SIG-M5 (cell line): Measurements from ENCODE around the gene REEP2.
A peak's percentile ranks its signal among the peaks of the same experiment; 100 is the strongest.

Source experiments
- DNase-seq: peaks from one replicate; lab custom pipeline; 2025; lab: John Stamatoyannopoulos, UW

The REEP2 gene

GRCh38 chr5:138448481-138449398, 9.9 kb downstream of the REEP2 start:
- no peak for DNase-seq

- no peak for DNase-seq
Observed at GRCh38 chr5:138449501-138450239, 10.8 kb downstream of the REEP2 start.

- no peak for DNase-seq
Observed at GRCh38 chr5:138450971-138451370, 12.1 kb downstream of the REEP2 start.

DNA sequence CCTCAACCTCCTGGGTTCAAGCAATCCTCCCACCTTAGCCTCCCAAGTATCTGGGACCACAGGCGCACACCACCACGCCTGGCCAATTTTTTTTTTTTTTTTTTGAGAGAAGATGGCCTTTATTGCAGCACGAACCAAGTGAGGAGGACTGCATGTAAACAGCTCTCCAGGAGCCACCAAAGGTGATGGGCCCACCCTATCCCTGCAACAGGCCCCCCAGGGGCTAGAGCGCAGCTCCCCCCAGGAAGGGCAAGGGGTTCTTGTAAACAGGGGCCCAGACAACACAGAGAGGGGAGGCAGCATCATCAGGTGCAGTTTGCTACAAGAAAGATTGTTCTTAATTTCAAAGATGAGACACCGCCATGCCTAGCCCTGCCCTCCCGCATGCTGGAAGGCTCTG, 13.9 kb downstream of the REEP2 start:
- no peak for DNase-seq

- no peak for DNase-seq
Observed at GRCh38 chr5:138453590-138453989, 14.7 kb downstream of the REEP2 start.

- DNase-seq = no peak
Observed at GRCh38 chr5:138454121-138454520, 15.3 kb downstream of the REEP2 start.

DNA sequence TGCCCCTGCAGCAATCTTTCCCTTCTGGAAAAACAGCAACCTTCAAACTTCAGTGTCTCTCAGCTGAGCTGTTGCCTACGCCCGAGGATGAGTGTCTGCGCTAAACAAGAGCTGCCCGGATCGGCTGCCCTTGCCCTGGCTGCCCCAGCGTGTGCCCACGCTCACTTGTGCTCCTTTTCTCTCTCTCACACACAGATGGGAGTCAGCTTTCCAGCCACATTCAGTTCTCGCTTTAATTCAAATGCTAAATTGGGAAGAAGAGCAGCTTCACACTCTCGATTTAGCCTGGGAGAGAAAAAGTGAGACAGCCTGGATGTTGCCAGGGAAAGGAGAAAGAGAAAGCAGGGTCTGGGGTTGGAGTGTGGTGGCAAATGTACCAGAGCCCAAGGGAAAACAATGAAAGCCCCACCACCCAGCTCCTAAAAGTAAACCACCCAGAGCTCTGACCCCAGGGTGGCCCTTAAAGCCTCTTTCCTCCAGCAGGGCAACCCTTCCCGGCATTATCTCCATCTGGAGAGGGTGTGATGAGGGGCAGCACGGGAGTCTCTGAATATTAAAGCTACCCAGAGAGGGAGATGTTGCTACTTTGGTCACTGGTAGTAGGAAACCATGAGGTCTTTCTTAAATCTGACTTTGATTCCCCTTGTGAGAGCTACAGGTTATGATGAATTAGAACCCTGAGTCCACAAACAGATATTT, 16.5 kb downstream of the REEP2 start:
- no peak for DNase-seq

DNA sequence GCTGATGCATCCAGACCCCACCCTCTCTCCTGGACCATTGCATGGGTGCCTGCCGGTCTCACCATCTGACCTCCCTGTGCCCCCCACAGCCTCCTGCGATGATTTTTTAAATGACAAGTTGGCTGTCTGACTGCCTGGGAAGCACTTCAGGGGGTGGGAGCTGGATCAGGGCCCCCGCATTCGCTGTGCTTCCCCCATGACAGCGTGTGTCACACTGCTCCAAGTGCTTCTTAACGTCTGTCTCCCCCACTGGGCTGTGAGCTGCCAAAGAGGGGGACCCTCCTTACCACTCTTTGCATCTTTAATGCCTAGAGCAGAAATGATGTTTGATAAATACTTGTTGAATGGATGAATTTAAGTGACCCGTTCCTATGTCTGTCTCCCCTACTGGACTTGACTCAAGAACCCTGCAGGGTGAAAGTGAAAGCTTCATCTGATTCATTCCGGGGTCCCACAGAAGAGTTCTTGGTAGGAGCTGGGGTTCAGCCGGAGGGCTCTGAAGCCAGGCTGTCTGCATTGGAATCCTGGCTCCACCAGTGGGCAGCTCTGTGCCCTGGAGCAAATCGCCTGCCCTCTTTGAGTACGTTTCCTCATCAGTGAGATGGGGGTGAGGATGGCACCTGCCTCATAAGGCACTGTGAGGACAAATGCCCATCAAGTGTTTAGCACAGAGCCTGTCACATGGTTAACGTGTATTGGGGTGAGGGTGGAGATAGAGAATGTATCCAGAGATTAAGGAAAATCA, 18.8 kb downstream of the REEP2 start:
- no peak for DNase-seq

- no peak for DNase-seq
Observed at GRCh38 chr5:138458384-138458783, 19.5 kb downstream of the REEP2 start.

- DNase-seq = no peak
Observed at GRCh38 chr5:138458856-138459255, 20.0 kb downstream of the REEP2 start.

GRCh38 chr5:138459311-138459933, 20.6 kb downstream of the REEP2 start:
- no peak for DNase-seq

- DNase-seq = no peak
Observed at GRCh38 chr5:138460032-138460693, 21.3 kb downstream of the REEP2 start.

DNA sequence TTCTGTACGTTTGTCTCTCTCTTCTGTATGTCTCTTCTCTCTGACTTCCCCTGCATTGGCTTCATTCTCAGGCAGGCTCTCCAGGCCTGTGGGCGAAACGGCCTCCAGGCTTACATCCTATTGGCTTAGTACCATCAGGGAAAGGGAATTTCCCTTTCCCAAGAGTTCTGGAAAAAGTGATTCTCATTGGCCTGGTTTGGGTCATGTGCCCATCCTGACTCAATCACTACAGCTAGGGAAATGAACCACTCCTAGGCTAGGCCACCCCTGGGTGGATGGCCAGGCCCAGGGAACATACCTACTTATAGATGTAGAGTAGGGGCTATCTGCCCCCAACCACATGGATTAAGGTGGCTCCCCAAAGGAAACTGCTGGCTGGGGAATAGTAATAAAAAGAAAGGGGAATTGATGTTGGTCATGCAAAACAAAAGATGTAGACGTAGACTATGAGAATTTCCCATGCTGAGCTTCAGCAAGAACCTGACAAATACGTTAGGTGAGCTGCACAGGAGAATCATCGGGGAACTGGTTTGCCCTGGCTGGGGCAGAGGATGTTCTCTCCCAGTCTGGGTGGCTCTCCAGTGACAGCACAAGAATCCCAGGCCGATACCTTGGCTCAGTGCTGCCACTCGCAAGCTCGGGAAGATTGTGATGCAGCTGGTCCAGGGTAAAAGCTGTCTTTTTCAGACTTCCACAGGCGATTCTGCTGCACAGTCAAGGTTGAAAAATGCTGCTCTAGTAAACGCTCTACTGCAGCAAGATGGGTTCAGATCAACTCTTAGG, 22.7 kb downstream of the REEP2 start:
- DNase-seq = no peak

GRCh38 chr5:138463419-138464007, 24.7 kb downstream of the REEP2 start:
- no peak for DNase-seq

DNA sequence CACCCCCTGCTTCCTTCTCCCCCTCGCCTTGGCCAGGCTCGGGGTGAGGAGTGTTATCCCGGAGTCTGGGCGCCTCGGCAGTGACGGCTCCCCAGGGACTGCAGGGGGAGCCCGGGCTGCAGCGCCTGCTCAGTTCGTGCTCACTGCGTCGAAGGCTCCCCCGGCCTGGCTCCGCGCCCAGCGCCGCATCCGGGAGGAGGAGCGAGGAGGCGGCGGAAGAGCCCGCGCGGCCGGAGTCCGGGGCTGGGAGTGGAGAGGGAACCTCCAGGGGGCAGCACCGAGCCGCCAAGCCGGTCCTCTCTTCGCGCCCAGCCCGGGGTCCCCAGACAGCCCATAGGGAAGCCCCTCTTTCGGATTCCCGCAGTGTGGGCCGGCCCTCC, 25.1 kb downstream of the REEP2 start:
- DNase-seq = peak; percentile 51

- DNase-seq = peak; percentile 90
Observed at GRCh38 chr5:138464388-138465260, 25.8 kb downstream of the REEP2 start.

DNA sequence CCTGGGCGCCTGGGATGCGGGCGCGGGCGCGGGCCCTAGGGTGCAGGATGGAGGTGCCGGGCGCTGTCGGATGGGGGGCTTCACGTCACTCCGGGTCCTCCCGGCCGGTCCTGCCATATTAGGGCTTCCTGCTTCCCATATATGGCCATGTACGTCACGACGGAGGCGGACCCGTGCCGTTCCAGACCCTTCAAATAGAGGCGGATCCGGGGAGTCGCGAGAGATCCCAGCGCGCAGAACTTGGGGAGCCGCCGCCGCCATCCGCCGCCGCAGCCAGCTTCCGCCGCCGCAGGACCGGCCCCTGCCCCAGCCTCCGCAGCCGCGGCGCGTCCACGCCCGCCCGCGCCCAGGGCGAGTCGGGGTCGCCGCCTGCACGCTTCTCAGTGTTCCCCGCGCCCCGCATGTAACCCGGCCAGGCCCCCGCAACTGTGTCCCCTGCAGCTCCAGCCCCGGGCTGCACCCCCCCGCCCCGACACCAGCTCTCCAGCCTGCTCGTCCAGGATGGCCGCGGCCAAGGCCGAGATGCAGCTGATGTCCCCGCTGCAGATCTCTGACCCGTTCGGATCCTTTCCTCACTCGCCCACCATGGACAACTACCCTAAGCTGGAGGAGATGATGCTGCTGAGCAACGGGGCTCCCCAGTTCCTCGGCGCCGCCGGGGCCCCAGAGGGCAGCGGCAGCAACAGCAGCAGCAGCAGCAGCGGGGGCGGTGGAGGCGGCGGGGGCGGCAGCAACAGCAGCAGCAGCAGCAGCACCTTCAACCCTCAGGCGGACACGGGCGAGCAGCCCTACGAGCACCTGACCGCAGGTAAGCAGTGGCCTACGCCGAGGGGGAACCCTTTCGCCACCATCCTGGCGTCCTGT, 26.6 kb downstream of the REEP2 start, which contains the start of gene EGR1:
EGR1 (plus strand) TSS at position 219 of the 864 bp plus-strand sequence; CDS start at position 502, 283 bp downstream.
- peak; percentile 84 for DNase-seq
